PC-3 (cell line): ENCODE data around the gene FMO3.

ENCODE experiments used
- CTCF ChIP-seq: fragments of 300-600 bp; sonication (generic); conservative IDR thresholded peaks from 2 replicates; pipeline ENCODE4 v1.5.1; 2017; ENCODE audit warnings: antibody characterized with exemption, low read depth, mild to moderate bottlenecking, low read length
- EZH2 ChIP-seq: fragments of 300-600 bp; sonication (generic); IDR thresholded peaks from one replicate; pipeline ENCODE4 v1.6.1; 2017; ENCODE audit warnings: antibody characterized with exemption, mild to moderate bottlenecking, low read length; ENCODE audit not compliant: unreplicated experiment
- EZH2phosphoT487 ChIP-seq: fragments of 300-600 bp; sonication (generic); IDR thresholded peaks from 2 replicates; pipeline ENCODE4 v1.6.1; 2018; ENCODE audit warnings: mild to moderate bottlenecking, antibody characterized with exemption, low read length, borderline replicate concordance

- TF ChIP-seq CTCF (no peak), EZH2 (no peak), EZH2phosphoT487 (no peak)
These were observed 7.5 kb upstream of the FMO3 start for GRCh38 chr1:171083222-171083621.
